DMS53 (cell line): ENCODE results near the gene FFAR4.

Experiments used
- DNase-seq: peaks from one replicate; lab custom pipeline; 2025; lab: John Stamatoyannopoulos, UW

FFAR4 gene

GRCh38 chr10:93600446-93601145 lies 34.1 kb downstream of the FFAR4 start:
- DNase-seq, result peak; percentile 52

- peak; percentile 57 for DNase-seq
These were observed 34.8 kb downstream of the FFAR4 start, which contains the start of gene RBP4 for GRCh38 chr10:93601146-93601773. Gene RBP4, minus strand, starts transcription at chr10:93601235. Its CDS starts 207 bp downstream, at chr10:93601028.

DNA sequence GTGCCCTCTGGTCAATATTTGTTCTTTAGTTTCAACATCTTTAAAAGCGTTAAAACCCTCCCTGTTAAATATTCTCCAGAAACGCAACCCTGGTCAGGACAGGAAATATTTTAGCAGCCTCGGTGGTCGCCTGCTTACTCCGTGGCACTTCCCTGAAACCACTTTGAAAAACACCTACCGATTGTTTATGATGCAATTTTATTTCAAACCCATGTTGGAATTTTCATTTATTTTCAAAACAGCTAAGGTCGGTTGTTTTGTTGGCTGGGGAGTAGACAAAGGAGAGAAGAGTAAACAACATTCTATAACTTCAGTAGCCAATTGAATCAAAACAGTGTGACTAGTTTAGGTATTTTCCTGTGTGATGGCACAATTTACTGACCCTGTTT lies 35.3 kb downstream of the FFAR4 start:
- no peak for DNase-seq

DNA sequence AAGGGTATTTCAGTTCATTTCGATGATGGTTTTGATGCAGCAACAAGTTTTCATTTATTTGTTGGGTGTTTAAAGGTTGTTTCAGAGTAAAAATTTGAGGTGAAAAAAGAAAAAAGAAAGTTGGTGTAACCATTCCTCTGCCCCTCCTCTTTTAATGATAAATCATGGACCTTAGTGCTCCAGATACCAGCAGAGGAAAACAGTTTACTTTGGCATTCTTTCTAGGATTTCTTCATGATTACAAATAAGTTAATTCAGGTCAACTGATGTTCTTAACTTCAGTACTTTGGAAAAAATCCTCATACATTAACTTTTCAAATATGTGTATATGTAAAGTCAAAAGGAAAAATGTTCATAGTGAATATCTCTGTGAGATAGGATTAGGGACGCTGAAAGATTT lies 36.6 kb downstream of the FFAR4 start:
- DNase-seq, result no peak

DNA sequence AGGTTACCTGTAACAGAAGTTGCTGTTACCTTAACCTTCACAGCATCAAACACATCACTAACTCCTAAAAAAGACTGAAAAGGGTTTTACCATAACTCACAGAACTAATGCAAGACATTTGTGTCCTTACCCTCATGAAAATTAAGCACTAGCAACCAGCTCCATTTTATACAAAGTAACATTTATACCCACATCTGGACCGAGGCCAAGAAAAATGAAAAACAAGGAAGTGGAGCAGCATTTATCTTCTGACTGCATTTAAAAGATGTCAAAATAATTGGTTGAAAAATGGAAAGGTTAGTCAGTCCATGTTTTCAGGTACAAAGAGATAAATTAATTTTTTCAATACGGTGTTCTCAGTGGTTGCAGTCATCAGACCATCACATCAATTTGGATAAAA lies 37.7 kb downstream of the FFAR4 start:
- DNase-seq, result peak; percentile 9

GRCh38 chr10:93608421-93608820 lies 42.0 kb downstream of the FFAR4 start:
- DNase-seq, result no peak

DNA sequence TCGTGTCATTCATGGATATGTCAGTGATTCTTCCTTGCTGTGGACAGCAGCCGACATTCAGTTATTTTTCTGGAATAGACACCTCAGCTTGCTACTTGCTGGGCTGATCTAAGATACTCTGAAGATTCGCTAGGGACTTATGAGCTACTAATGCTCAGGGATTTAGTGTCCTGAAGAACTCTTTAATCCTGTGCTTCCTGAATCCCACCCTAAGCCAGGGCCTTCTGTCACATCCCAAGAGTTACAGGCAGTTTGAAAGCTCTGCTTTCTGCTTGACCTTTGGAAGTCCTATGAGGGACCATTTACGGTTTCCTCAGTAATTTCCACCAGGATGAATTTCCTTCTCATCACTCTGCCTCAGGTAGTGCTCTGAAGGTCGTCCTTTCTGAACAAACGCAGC lies 45.8 kb downstream of the FFAR4 start, which contains the start of gene PDE6C:
Gene PDE6C, plus strand, starts transcription at position 227 of the 400 bp plus-strand sequence. CDS start 189 bp downstream, outside the sequence.
- DNase-seq, result no peak

DNA sequence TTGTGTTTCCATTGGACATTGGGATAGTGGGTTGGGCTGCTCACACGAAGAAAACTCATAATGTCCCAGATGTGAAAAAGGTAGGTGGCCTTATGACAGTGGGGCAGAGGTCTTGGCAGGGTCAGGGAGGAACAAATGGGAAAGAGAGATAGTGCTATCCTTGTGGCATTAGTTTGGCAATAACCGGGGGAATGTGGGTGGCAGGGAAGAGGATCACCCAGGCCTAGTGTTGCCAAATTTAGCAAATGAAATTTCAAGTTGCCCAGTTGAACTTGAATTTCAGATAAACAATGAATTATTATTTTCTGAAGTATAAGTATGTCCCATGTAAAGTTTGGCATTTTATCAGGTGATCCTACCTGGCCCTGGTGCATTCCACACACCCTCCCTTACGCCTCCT lies 46.7 kb downstream of the FFAR4 start:
- DNase-seq, result no peak

DNA sequence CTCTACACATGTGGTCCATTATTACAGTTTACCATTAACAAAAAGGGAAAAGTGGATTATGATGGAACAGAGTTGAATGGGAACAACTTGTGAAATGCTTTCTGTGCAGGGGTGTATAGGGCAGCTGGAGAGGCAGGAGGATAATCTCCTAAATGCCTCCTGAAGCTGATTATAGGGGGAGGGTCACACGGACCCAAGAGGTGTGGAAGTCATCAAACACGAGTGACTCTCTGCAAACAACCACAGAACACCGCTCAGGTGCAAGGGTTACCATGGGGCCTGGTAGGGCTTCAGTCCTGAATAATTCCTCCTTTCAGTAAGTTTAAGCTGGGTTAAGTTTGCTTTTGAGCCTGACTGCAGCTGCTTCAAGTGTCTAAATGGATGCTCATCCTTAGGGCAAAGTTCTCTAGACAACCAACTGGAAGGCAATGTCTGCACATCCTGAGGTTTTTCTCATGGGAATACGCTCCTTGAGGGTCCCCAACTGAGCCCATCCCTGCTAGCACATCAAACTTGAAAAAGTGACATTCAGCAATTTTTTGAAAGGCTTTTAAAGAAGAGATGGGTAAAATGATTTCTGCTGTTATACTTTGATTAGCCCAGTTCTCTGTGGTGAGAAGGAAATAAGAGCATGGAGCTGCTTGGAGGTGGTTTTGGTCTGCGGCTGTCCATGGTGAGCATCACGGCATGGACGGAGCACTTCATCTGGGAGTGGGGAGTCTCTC lies 47.8 kb downstream of the FFAR4 start:
- no peak for DNase-seq

GRCh38 chr10:93615576-93616235 lies 49.2 kb downstream of the FFAR4 start:
- DNase-seq, result no peak

GRCh38 chr10:93620925-93621324 lies 54.5 kb downstream of the FFAR4 start:
- DNase-seq, result no peak

DNA sequence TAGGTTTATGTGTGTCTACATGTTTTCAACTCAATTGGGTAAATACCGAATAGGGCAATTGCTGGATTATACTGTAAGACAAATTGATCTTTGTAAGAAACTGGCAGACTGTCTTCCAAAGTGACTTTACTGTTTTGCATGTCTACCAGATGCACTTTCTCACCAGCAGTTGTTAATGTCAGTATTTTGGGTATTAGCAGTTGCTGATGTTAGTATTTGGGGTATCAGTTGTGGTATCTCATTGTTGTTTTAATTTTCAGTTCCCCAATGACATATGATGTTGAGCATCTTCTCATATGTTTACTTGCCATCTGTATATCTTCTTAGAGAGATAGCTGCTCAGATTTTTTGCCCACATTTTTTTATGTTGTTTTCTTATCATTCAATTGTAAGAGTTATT lies 56.5 kb downstream of the FFAR4 start:
- DNase-seq, result no peak

DNA sequence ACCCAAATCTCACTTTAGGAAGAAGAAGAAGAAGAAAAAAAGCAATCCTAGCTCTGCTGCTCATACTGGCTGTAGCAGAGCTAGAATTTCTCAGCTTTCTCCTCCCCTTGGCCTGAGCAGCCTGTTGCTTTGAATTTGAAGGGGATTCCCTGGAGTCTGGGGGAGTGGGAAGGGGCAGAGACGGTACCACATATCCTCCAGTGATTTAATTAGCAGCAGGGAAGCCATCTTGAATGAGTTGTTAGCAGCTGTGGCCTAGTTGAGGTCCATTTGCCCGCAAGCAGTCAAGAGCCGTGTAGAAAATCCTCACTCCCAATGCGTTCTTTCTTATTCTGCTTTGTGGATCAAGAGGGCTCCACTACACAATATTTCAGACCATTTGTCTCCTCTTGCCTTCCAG lies 62.4 kb downstream of the FFAR4 start:
- no peak for DNase-seq

DNA sequence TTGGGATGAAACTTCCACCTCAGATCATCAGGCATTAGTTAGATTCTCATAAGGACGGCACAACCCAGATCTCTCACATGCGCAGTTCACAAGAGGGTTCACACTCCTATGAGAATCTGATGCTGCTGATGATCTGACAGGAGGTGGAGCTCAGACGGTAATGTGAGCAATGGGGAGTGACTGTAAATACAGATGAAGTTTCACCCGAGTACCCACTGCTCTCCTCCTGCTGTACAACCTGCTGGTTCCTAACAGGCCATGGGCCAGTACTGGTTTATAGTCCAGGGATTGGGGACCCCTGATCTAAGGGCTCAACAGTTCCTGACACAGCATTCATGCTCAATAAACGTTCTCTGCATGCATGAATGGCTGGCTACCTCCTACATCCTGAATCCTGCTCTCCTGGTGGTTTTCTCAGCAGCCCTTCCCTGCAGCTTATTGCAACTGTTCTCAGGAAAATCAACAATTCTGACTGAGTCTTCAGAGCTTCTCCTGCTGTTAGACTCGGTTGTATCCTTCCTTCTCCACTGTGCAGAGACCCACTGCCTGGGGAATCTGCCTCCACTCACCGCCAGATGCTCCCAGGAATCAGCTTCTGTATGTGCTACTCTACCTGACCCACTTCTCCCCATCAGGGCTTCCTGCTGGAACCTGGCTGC lies 63.3 kb downstream of the FFAR4 start:
- no peak for DNase-seq

DNA sequence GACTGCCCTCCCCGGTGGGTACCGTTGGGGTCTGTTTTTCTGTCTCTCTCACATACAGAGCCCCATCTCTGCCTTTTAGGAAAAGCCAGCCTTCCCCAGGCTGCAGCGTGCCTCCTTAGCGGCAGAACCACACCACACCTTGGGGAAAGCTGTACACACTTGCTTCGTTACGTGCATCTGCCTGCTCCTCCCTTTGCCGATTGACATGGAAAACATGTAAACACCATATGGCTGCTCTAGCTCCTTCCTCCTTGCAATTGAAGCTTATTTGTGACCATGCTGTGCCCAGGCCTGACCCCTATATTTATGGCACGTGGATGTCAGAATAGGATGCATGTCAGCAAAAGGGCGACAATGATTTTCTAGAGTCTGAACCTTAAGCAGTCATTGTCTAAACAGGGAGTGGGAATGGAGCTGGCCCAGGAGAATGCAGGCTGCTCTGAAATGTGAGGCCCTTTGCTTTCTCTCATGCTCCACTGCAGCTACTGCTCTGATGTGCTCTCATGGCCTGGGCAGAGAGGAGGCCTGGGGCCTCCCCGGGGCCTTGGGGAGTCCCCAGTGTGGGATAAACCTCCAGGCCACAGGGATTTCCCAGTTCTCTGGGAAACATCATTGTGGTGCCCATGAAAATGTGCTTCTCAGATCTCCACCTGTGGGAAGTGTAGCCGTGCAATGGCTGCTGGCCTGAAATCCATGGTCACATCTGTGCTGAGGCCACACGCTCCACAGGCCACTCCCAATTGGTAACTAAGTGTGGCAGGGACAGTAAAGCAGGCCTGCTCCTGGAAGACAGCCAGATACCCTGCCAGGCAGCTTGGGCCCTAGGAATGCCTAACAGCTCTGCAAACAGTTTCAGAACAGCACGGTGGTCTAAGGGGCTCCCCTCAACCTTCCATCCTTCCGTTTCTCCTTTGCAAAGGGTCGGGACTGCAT lies 64.4 kb downstream of the FFAR4 start:
- no peak for DNase-seq
